ENCODE measurements around the gene PPP1R14C.

PPP1R14C gene

DNA sequence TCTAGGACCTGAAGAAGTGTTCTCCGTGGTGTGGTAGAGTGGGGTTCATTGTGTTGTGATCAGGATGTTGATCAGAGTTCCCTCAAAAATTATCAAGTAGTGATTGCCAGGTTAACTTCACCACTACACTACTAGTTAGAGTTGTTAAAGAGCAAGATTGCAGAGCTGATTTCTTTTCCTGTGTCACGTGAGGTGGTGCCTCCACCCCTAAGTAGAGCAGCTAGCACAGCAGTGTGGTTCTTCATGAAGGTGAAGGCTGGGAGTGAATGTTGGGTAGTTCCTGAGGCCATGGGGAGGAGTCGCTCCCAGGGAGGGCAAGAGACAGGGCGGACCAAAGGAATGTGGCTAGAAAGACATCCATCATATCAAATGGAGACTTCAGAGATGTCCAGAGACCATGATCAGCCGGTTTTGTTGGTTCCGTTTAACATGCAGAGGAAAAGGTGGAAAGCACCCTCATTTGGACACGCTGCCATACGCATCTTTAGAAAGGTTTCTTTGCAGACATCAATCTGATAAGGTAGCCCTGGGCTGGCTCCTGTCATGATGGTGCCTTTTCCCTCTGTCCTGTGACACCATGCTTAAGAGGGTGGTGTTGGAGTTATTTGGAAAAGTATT is 146.7 kb downstream of the PPP1R14C start:
- in situ Hi-C loops (cut with HindIII; ENCODE audit: low sequenced_read_pairs) = no loop called here

DNA sequence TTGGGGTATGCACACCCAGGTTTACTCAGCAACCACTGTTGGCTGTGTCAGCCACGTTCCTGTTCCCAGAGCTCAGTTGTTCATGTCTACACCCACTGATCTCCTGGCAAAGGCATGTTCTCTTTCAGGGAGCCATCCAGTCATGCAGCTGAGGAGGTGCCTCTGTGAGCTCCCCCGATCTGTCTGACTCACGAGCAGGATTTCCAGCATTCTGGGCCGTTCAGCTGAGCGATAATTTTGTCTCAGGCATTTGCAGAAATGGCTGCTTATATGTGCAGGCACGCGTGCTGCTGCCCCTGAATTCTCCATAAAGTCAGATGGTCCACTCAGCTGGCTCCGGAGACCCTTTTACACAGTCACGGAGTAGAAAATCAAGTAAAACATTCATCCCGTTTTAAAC is 147.6 kb downstream of the PPP1R14C start:
- in situ Hi-C loops (cut with HindIII; ENCODE audit: low sequenced_read_pairs) = no loop called here

DNA sequence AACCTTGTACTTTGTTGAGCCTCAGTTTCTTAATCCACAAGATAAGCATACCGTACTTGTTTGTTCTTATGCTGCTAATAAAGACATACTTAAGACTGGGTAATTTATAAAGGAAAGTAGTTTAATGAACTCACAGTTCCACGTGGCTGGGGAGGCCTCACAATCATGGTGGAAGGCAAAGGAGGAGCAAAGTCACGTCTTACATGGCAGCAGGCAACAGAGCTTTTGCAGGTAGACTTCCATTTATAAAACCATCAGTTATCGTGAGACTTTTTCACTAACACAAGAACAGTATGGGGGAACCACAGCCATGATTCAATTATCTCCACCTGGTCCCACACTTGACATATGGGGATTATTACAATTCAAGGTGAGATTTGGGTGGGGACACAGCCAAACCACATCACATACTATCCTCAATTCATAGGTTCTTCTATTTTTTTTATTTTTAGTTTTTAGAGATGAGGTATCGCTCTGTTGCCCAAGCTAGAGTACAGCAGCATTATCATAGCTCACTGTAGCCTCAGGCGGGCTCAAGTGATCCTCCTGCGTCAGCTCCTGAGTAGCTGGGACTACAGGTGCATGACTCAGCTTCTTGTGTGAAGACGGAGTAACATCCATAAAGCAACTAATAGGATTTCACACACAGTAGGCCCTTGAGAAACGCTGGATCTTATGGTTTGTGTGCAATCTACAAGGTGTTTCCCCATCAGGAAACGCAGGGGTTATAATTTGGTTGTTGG is 149.3 kb downstream of the PPP1R14C start:
- in situ Hi-C loops (cut with HindIII; ENCODE audit: low sequenced_read_pairs) = no loop called here

DNA sequence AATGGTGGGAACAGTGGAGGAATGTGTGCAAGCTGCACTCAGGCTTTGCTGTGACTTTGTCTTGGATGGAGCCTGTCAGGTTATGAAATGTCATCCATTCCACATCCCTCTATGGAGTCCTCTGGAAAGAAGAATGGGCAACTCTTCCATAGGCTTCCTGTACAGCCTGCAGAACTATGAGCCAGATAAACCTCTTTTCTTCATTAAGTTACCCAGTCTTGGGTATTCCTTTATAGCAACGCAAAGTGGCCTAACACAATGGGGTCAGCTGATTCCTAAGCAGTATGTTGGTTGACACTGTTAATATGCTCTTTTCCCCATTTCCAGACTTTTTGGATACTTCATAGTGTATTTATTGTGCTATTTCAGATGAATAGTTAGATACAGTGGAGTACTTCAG is 150.2 kb downstream of the PPP1R14C start:
- in situ Hi-C loops (cut with HindIII; ENCODE audit: low sequenced_read_pairs) = no loop called here

DNA sequence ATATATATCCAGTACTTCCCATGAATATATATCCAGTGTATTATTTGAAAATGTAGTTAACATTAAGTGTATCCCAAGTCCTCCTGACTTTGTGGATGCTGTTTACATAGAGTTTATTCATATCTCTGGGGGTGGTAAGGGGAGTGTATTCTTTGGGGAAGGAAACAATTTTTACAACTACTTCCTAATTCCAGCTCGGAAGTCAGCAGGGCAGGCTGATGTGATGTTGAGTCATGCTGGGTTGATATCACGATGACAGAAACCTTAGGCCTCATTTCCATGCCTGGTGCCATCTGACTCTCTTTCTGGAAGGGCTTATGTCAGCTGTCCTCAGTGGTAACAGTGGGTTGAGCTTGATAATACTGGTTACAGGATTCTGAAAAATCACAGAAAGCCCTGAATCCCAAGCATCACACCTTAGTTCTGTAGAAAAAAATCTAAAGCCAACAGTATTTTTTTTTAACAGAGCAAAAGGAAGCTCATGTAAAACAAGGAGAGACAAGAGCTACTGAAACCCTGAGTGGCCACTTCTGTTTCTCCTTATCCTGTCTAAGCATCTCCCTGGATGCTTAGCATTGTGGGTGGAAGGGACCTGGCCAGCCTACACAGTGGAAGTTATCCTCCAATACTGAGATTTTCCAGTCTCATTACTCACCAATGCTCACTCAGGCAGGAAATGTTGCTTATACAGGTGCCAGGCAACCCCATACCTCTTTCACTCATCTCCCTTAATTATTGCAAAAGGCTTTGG is 150.8 kb downstream of the PPP1R14C start:
- in situ Hi-C loops (cut with HindIII; ENCODE audit: low sequenced_read_pairs) = no loop called here

DNA sequence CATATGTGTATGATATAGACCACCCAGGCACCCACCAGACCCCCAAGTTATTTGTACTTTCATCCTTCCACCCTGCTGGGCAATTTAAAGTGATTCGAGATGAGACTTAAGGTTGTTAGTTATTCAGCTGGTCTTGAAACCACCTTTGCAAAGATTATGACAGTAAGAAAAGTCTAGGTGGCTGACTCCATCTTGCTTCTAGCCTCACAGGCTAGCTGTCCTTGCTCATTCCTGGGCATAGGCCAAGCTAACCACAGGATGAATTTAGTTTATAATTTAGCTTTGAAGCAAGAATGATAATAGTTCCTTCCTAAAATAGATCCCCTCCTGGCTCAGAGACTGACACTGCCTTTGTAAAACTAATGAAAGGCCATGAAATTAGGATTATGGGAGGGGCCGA is 154.0 kb downstream of the PPP1R14C start:
- in situ Hi-C loops (cut with HindIII; ENCODE audit: low sequenced_read_pairs) = no loop called here

DNA sequence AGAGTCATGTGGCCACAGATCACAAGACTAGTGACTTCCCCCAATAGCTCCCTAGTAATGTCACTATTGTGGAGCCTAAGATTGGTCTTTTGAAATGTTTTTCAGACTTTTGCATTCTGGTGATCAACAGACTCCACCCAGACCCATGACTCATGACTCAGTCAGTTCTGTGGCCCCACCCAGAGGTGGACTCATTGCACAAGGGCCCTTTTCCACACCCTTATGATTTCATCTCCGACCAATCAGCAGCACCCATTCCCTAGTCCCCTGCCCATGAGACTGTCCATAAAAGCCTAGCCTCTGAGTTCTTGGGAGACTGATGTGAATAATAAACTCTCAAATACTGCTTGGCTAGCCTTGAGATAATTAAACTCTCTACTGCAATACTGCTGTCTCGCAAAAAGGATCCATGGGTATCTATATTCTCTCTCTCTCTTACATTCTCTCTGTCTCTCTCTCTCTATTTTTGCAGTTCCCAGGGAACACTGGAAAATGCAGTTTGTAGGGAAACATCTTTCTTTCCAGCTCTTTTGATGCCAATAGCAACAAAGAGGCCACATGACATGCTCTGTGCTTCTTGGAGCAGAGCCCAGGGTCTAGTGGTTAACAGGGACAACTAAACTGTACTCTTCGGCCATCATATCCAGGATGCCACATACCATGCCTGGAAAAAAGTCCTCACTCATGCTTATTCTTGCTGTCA is 154.6 kb downstream of the PPP1R14C start:
- in situ Hi-C loops (cut with HindIII; ENCODE audit: low sequenced_read_pairs) = no loop called here

DNA sequence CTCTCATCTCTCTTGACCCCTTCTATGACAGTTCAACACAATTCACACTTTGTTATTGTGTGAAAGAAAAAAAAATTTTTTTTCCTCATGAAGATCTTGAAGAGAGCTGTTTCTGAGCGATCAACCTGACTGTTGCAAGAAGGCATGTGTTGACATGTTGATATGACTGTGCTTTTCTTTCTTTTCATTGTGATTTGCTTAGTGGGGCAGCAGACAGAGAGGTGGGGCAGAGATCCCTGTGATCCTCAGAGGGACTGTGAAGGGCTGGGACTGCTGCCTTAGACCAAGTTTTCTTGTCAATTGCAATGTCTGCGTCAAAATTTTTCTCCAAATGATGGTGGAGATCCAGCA is 155.2 kb downstream of the PPP1R14C start:
- in situ Hi-C loops (cut with HindIII; ENCODE audit: low sequenced_read_pairs) = no loop called here

DNA sequence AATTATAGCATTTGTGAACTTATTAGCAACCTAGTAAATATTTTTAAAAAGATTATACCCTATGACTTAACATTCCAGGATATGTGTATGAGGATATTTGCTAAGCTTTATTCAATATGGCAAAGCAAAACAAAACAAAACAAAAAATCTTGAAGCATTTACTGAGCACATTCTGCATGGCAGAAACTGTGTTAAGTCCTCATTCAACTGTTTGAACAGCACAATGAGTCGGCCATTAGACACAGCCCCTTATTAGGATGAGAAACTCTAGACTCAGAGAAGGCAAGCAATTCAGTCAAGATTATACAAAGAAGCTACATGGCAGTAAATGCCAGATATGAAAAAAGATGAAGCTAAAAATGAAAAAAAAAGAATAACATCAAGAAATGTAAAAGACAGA is 155.8 kb downstream of the PPP1R14C start:
- in situ Hi-C loops (cut with HindIII; ENCODE audit: low sequenced_read_pairs) = no loop called here

Data from DLD1 (cell line).